ENCODE data around the gene MIPOL1.

The MIPOL1 gene

DNA sequence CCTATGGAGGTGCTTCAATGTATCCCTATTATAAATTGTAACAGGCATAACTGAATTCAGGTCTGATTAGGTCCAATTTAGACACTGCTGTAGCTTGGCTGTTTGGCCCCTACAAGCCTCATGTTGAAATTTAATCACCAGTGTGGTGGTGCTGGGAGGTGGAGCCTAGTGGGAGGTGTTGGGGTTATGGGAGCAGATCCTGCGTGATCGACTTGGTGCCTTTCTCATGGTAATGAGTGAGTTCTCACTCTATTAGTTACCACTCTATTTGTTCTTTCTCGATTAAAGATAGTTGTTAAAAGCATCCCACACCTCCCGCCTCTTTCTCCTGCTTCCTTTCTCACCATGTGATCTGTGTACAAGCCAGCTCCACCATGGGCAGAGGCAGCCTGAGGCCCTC, 275.2 kb downstream of the MIPOL1 start:
- no peak overlapping the region for H3K4me3 ChIP-seq (replicated peaks; ENCODE audit: low read depth, low read length)
- TF ChIP-seq, protein P1, sequence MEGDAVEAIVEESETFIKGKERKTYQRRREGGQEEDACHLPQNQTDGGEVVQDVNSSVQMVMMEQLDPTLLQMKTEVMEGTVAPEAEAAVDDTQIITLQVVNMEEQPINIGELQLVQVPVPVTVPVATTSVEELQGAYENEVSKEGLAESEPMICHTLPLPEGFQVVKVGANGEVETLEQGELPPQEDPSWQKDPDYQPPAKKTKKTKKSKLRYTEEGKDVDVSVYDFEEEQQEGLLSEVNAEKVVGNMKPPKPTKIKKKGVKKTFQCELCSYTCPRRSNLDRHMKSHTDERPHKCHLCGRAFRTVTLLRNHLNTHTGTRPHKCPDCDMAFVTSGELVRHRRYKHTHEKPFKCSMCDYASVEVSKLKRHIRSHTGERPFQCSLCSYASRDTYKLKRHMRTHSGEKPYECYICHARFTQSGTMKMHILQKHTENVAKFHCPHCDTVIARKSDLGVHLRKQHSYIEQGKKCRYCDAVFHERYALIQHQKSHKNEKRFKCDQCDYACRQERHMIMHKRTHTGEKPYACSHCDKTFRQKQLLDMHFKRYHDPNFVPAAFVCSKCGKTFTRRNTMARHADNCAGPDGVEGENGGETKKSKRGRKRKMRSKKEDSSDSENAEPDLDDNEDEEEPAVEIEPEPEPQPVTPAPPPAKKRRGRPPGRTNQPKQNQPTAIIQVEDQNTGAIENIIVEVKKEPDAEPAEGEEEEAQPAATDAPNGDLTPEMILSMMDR (IDR thresholded peaks at IDR 0.05; ENCODE audit: low read length, missing control alignments) = no peak
- DNase-seq (ENCODE audit: low read depth) = no peak

DNA sequence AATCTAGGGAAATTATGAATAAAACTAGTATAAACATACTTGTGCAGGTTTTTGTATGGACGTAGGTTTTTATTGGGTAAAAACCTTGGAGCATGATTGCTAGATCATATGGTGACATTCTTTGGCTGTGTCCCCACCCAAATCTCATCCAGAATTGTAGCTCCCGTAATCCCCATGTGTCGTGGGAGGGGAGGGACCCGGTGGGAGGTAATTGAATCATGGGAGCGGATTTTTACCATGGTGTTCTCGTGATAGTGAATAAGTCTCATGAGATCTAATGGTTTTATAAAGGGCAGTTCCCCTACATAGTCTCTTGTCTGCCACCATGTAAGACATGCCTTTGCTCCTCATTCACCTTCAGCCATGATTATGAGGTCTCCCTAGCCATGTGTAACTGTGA, 276.5 kb downstream of the MIPOL1 start:
- no peak for DNase-seq (ENCODE audit: low read depth)
- TF ChIP-seq, protein P1 (IDR thresholded peaks at IDR 0.05; ENCODE audit: low read length, missing control alignments) = no peak
- H3K4me3 ChIP-seq (replicated peaks; ENCODE audit: low read depth, low read length) = no peak overlapping the region

DNA sequence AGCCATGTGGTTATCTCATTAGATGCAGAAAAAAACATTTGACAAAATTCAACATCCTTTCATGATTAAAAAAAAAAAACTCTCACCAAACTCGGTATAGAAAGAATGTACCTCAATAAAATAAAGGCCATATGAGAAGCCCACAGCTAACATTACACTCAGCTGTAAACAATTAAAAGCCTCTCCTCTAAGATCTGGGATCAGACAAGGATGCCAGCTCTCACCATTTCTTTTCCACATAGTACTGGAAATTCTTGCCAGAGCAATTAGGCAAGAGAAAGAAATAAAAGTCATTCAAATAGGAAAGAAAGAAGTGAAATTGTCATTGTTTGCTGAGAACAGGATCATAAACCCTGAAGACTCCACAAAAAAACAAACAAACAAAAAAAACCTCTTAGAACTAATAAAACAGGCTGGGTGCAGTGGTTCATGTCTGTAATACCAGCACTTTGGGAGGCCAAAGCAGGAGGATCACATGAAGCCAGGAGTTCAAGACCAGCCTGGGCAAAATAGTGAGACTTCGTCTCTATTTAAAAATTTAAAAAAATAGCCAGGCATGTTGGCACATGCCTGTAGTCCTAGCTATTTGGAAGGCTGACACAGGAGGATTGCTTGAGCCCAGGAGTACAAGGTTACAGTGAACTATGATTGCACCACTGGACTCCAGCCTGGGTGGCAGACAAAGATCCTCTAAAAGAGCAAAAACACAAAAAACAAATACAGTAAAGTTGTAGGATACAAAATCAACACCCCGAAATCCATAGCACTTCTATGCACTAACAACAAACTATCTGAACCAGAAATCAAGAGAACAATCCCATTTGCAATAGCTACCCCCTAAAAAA, 282.9 kb downstream of the MIPOL1 start:
- TF ChIP-seq, protein P1 (IDR thresholded peaks at IDR 0.05; ENCODE audit: low read length, missing control alignments) = no peak
- H3K4me3 ChIP-seq (replicated peaks; ENCODE audit: low read depth, low read length) = no peak overlapping the region
- DNase-seq (ENCODE audit: low read depth) = no peak

DNA sequence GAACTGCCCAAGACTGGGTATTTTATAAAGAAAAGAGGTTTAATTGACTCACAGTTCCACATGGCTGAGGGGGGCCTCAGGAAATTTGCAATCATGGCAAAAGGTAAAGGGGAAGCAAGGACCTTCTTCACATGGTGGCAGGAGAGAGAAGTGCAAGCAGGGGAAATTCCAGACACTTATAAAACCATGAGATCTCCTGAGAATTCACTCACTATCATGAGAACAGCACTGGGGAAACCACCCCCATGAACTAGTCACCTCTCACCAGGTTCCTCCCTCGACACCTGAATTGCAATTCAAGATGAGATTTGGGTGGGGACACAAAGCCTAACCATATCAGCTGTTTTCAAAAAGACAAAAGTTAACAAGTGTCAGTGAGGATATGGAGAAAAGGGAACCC, 284.7 kb downstream of the MIPOL1 start:
- H3K4me3 ChIP-seq (replicated peaks; ENCODE audit: low read depth, low read length) = no peak overlapping the region
- TF ChIP-seq, protein P1 (IDR thresholded peaks at IDR 0.05; ENCODE audit: low read length, missing control alignments) = no peak
- DNase-seq (ENCODE audit: low read depth) = no peak

DNA sequence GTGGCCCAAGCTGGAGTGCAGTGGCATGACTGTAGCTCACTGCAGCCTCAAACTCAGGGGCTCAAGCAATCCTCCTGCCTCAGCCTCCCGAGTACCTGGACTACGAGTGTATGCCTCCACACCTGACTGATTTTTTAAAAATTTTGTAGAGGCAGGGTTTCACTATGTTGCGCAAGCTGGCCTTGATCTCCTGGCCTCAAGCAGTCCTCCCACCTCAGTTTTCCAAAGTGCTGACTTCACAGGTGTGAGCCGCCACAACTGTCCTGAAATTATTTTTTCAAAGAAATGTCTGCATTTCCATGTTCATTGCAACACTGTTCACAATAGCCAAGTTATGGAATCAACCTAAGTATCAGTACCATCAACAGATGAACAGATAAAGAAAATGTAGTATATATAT, 285.9 kb downstream of the MIPOL1 start:
- no peak for DNase-seq (ENCODE audit: low read depth)
- no peak overlapping the region for H3K4me3 ChIP-seq (replicated peaks; ENCODE audit: low read depth, low read length)
- TF ChIP-seq, protein P1 (IDR thresholded peaks at IDR 0.05; ENCODE audit: low read length, missing control alignments) = no peak

DNA sequence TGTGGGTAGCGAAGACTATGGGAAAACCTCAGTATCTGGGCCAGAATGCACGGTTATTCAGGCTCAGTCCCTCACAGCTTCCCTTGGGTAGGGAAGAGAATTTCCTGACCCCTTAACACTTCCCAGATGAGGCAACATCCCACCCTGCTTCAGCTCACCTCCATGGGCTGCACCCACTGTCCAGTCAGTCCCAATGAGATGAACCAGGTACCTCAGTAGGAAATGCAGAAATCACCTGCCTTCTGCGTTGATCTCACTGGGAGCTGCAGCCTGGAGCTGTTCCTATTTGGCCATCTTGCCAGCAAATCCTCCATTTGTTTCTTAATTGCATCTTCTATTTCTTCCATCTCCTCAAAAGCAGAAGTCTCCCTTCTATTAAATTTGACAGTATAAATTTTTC, 292.9 kb downstream of the MIPOL1 start:
- no peak for DNase-seq (ENCODE audit: low read depth)
- H3K4me3 ChIP-seq (replicated peaks; ENCODE audit: low read depth, low read length) = no peak overlapping the region
- TF ChIP-seq, protein P1 (IDR thresholded peaks at IDR 0.05; ENCODE audit: low read length, missing control alignments) = no peak

DNA sequence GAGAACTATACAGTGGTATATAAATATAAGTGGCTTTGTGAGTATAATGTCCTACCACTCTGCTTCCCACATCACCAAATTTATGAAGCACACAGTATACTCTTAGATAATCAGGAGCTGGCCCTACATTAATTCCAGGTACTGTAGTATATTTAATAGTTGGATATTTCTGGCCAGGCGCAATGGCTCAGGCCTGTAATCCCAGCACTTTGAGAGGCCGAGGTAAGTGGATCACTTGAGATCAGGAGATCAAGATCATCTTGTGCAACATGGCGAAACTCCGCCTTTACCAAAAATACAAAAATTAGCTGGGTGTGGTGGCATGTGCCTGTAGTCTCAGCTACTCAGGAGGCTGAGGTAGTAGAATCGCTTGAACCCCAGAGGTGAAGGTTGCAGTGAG, 293.3 kb downstream of the MIPOL1 start:
- no peak for DNase-seq (ENCODE audit: low read depth)
- H3K4me3 ChIP-seq (replicated peaks; ENCODE audit: low read depth, low read length) = no peak overlapping the region
- TF ChIP-seq, protein P1 (IDR thresholded peaks at IDR 0.05; ENCODE audit: low read length, missing control alignments) = no peak

Measured in fibroblast of pulmonary artery (primary cell).